Measurements from ENCODE around the gene ADAM17.

Gene ADAM17

DNA sequence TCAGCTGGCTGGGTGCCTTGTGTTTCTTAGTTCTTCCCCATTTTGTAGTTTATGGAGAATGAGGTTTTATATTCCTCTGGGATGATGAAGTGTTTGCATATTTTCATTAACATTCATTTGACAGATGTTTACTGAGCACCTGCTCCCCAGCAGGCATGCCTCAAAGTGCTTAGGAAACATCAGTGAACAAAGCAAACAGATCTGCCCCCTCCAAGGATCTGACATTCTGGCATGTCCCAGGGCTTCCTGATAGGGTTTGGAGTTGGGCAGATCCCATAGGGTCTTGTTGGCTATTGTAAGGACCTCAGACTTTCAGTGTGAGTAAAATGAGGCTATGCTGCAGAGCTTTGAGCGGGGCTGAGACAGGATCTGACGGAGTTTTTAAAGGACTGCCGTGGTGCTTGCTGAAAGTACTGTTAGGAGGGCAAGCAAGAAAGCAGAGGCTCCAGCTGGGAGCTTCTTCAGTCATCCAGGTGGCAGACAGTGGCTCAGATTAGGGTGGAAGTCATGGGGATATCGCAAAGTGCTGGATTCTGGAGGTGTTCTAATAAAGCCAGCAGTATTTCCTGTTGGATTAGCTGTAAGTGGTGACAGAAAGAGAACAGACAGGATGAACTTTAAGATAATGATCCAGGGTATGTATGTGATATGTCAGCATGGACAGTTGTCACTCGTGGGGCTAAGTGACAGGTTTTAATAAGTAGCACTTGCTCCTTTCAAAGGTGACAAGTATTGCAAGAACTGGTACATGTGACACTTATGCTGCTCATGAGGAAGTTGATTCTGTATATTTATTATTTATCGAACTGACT lies 92.5 kb downstream of the ADAM17 start:
- DNase-seq (ENCODE audit: low spot score) = no peak
- no peak overlapping the region for H3K27ac ChIP-seq
- H3K4me3 ChIP-seq = no peak overlapping the region
- TF ChIP-seq, protein P1, sequence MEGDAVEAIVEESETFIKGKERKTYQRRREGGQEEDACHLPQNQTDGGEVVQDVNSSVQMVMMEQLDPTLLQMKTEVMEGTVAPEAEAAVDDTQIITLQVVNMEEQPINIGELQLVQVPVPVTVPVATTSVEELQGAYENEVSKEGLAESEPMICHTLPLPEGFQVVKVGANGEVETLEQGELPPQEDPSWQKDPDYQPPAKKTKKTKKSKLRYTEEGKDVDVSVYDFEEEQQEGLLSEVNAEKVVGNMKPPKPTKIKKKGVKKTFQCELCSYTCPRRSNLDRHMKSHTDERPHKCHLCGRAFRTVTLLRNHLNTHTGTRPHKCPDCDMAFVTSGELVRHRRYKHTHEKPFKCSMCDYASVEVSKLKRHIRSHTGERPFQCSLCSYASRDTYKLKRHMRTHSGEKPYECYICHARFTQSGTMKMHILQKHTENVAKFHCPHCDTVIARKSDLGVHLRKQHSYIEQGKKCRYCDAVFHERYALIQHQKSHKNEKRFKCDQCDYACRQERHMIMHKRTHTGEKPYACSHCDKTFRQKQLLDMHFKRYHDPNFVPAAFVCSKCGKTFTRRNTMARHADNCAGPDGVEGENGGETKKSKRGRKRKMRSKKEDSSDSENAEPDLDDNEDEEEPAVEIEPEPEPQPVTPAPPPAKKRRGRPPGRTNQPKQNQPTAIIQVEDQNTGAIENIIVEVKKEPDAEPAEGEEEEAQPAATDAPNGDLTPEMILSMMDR (IDR thresholded peaks at IDR 0.05) = no peak

DNA sequence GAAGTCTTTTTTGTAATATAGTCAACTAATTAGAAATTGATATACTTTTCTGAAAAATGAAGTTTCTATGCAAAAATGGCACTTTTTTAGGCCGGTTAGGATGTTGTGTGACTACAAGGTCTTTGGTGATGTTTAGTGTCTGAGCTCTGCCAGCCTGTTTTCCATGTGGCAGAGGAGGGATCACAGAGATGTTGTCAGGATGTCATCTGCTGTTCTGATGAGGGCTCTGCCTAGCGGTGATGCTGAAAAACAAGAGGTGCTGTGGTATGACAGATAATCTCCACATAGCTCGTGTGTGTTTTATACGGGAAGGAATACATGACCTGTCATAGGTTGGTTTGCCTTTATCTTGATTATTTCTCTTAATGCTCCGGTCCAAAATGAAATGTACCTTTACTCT lies 93.3 kb downstream of the ADAM17 start:
- no peak for DNase-seq (ENCODE audit: low spot score)
- Histone ChIP-seq H3K27ac (no peak overlapping the region), H3K4me3 (no peak overlapping the region)
- TF ChIP-seq, protein P1 (IDR thresholded peaks at IDR 0.05) = no peak

DNA sequence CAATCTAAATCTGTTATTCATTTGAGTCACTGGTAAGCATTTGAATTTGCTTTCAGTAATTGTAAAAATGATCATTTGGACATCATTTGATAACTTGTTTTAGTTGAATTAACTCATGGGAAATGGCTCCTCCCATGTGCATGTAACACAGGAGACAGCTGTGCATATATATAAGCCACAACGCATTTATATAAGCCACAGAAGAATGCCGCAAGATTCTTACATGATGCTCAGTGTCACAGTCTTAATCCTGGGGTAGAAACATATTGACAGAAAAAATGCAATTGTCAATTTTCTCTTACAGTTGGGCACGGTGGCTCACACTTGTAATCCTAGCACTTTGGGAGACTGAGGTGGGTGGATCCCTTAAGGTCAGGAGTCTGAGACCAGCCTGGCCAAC lies 94.6 kb downstream of the ADAM17 start:
- Histone ChIP-seq H3K27ac (no peak overlapping the region), H3K4me3 (no peak overlapping the region)
- TF ChIP-seq, protein P1 (IDR thresholded peaks at IDR 0.05) = no peak
- no peak for DNase-seq (ENCODE audit: low spot score)

DNA sequence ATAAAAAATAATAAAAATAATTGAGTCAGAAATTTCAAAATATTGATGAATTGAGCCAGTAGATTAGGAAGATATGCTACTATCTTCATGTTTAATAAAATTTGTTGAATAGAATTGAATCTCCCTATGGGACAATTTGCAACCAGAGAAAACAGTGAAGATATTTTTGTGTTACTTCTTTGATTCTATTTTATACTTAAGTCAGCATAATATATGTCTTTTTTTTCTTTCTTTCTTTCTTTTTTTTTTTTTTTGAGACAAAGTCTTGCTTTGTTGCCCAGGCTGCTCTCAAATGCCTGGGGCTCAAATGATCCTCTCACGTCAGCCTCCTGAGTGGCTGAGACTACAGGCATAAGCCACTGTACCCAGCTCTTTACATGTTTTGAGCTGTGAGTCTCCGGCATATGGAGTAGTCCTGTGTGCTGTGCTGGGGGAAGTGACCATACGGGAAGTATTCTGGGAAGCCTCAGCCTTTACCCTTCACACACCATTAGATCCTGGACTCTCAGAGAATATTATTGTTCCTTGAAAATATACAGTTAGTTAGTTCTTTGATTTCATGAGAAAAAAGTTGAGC lies 95.1 kb downstream of the ADAM17 start:
- no peak overlapping the region for H3K4me3 ChIP-seq
- no peak overlapping the region for H3K27ac ChIP-seq
- DNase-seq (ENCODE audit: low spot score) = no peak
- TF ChIP-seq, protein P1 (IDR thresholded peaks at IDR 0.05) = no peak

DNA sequence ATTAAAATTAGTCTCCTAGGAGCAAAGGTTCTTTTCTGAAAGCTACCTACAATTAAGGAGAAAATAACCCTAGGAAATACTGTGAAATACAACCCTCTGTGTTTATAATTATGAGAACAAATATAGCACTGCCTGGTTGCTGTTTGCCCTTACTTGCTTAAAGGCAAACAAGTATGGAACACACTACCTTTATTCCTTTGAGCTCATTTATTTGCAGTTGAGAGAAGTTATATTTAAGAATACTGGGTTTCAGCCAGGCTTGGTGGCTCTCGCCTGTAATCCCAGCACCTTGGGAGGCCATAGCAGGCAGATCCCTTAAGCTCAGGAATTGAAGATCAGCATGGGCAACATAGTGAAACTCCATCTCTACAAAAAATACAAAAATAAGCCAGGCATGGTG lies 104.4 kb downstream of the ADAM17 start:
- H3K27ac ChIP-seq = no peak overlapping the region
- no peak overlapping the region for H3K4me3 ChIP-seq
- TF ChIP-seq, protein P1 (IDR thresholded peaks at IDR 0.05) = no peak
- no peak for DNase-seq (ENCODE audit: low spot score)

DNA sequence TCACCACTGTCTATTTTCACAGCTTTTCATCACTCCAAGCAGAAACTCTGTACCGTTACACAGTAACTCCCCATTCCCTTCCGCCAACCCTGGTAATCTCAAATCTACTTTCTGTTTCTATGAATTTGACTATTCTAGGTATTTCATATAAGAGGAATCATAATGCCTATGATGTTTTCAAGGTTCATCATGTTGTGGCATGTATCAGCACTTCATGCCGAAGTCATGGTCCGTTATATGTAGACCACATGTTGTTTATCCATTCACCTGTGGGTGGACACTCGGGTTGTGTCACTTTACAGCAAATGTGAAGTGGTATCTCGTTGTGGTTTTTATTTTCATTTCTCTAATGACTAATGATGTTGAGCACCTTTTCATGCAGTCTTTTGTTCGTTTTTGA lies 110.5 kb downstream of the ADAM17 start:
- TF ChIP-seq, protein P1 (IDR thresholded peaks at IDR 0.05) = no peak

DNA sequence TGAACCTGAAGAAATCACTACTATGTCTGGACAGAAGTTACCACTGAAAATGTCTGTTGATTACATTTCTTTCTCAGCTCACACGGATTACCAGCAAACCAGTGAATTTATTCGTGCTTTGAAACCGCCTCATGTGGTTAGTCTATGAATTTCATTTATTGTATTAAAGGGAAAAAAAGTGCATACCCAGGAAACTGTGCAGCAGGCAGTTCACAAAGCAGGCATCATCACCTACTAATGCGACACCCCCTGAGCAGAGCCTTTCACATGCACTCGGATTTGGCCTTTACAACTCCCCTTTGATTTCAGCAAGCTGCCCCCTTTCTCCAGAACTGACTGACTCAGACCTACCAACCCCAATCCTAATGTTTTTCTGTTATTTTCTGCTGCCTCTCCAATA lies 112.1 kb downstream of the ADAM17 start:
- no peak overlapping the region for H3K27ac ChIP-seq
- no peak overlapping the region for H3K4me3 ChIP-seq
- TF ChIP-seq, protein P1 (IDR thresholded peaks at IDR 0.05) = no peak
- DNase-seq (ENCODE audit: low spot score) = no peak

More for the DNA sequence above, 110.5 kb downstream of the ADAM17 start:
- DNase-seq (ENCODE audit: low spot score) = no peak
- no peak overlapping the region for H3K27ac ChIP-seq
- no peak overlapping the region for H3K4me3 ChIP-seq

Measured in coronary artery (tissue), 2 donors.